ENCODE results near the gene NSUN5. TPM values are rescaled to one million over a fixed set of nuclear protein-coding genes. Genes with fewer than 3 reads are reported as not detected.
"Not testable (repeated sequence)": the region's sequence is repeated elsewhere in the genome, so short reads cannot be mapped to it uniquely, and the experiment has no call there.

NSUN5 gene
- polyA plus RNA-seq, 3 donors: 28.6 to 37.7 (median 31.3) TPM

DNA sequence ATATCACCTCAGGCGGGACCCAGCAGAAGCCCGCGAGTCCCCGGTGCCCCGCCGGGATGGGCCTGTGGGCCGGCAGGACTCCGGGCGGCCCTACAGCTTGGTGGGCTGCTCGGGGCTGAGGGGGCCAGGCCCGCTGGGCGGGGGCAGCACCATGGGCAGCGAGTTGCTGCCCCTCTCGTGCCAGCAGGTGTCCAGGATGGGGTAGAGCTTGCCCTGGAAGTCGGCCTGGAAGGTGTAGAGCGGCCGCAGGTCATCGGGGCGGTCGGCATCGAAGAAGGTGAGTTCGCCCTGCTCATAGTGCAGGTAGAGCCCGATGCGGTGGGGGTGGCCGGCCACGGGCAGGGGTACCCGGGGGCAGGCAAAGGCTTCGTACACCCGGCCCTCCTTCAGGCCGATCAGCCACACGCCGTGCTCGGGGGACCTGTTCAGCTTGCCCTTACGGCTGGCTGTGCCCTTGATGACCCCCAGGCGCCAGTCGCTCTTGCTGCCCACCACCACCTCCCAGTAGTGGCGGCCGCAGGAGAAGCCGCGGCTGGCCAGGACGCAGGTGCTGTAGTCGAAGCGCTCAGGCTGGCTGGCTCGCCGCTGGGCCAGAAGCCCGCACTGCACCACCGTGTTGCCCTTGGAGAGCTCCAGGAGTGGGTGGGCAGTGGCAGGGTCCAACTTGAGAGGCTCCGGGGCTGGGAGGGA, 4.3 kb upstream of the NSUN5 start:
- no peaks in the 10 kb centered on the region for H3K36me3 Mint-ChIP-seq
- no peak for DNase-seq
- no peak overlapping the region for H3K9ac ChIP-seq (ENCODE audit: insufficient read depth, low read length, poor library complexity, severe bottlenecking)
- no peaks in the 10 kb centered on the region for H3K36me3 ChIP-seq (replicated peaks in 1 of 2; ENCODE audit: control insufficient read depth in 1 of 2, insufficient read depth in 2 of 2, low read length in 2 of 2)
- peaks cover under 1% of the 10 kb centered on the region for H4K20me1 ChIP-seq (ENCODE audit: insufficient read depth, low read length)
- peaks cover 9% of the 10 kb centered on the region for H3K79me2 ChIP-seq (ENCODE audit: insufficient read depth, low read length)
- no peaks in the 10 kb centered on the region for H3K27me3 ChIP-seq (ENCODE audit: control insufficient read depth in 2 of 2, insufficient read depth in 2 of 2, low read length in 2 of 2)
- H3K27me3 Mint-ChIP-seq (ENCODE audit: low read depth in 3 of 3): peaks cover 0 to 3% (median 2%) of the 10 kb centered on the region in 3 donors
- H3K27ac ChIP-seq (ENCODE audit: low read depth in 1 of 2, low read length in 2 of 2): no peak overlapping the region
- TF ChIP-seq, protein P1, sequence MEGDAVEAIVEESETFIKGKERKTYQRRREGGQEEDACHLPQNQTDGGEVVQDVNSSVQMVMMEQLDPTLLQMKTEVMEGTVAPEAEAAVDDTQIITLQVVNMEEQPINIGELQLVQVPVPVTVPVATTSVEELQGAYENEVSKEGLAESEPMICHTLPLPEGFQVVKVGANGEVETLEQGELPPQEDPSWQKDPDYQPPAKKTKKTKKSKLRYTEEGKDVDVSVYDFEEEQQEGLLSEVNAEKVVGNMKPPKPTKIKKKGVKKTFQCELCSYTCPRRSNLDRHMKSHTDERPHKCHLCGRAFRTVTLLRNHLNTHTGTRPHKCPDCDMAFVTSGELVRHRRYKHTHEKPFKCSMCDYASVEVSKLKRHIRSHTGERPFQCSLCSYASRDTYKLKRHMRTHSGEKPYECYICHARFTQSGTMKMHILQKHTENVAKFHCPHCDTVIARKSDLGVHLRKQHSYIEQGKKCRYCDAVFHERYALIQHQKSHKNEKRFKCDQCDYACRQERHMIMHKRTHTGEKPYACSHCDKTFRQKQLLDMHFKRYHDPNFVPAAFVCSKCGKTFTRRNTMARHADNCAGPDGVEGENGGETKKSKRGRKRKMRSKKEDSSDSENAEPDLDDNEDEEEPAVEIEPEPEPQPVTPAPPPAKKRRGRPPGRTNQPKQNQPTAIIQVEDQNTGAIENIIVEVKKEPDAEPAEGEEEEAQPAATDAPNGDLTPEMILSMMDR (IDR thresholded peaks at IDR 0.05): no peak
- H3K9me3 Mint-ChIP-seq: no peaks in the 10 kb centered on the region
- H3K4me1 Mint-ChIP-seq: peaks cover 13% of the 10 kb centered on the region
- H3K4me3 Mint-ChIP-seq: no peak overlapping the region
- H3K4me1 ChIP-seq (ENCODE audit: control insufficient read depth in 1 of 2, insufficient read depth in 2 of 2, low read length in 2 of 2): peaks cover 8 to 9% of the 10 kb centered on the region in 2 donors
- no peak overlapping the region for H3K4me3 ChIP-seq (replicated peaks in 1 of 3; ENCODE audit: low read depth in 2 of 3, low read length in 3 of 3)
- WGBS (ENCODE audit: insufficient coverage): 98% methylated on average over 43 of the region's 48 CpGs
- intact Hi-C loops (cut with micrococcal nuclease): no loop called here
- H3K9me3 ChIP-seq (replicated peaks in 1 of 2; ENCODE audit: control insufficient read depth in 1 of 2, insufficient read depth in 1 of 2, low read length in 2 of 2): no peaks in the 10 kb centered on the region
- no peak overlapping the region for H2AFZ ChIP-seq (ENCODE audit: insufficient read depth, low read depth, low read length, poor library complexity, severe bottlenecking)
- no peak overlapping the region for H3K27ac Mint-ChIP-seq
- H3K4me2 ChIP-seq (replicated peaks; ENCODE audit: extremely low read depth, low read length, poor library complexity, severe bottlenecking): no peak overlapping the region

DNA sequence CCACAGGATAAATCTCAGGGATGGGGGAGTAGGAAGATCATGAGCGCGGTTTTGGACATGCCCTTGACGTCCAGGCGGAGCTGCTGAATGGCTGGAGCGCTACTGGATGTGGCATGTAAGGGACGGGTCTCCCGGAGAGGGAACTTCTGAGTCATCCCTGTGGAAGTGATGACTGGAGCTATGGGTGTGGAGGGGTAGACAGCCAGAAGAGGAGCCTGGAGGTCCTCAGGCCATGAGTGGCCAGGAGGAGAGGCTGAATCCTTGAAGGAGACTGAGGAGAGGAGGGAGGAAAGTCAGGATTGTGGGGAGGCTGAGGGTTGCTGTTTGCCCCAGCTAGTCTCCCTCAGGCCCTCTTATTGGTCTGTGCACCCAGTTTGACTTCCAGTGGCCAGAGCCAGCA, 2.8 kb upstream of the NSUN5 start:
- Histone ChIP-seq H3K79me2 (ENCODE audit: insufficient read depth, low read length) (peaks cover 20% of the 10 kb centered on the region), H3K4me1 (ENCODE audit: control insufficient read depth in 1 of 2, insufficient read depth in 2 of 2, low read length in 2 of 2) (peaks cover 14 to 22% of the 10 kb centered on the region in 2 donors)
- H3K27me3 Mint-ChIP-seq (ENCODE audit: low read depth in 3 of 3); DNase-seq; H3K36me3 ChIP-seq (replicated peaks in 1 of 2; ENCODE audit: control insufficient read depth in 1 of 2, insufficient read depth in 2 of 2, low read length in 2 of 2); H3K9me3 Mint-ChIP-seq; H4K20me1 ChIP-seq (ENCODE audit: insufficient read depth, low read length); H3K4me2 ChIP-seq (replicated peaks; ENCODE audit: extremely low read depth, low read length, poor library complexity, severe bottlenecking); H3K27me3 ChIP-seq (ENCODE audit: control insufficient read depth in 2 of 2, insufficient read depth in 2 of 2, low read length in 2 of 2); H2AFZ ChIP-seq (ENCODE audit: insufficient read depth, low read depth, low read length, poor library complexity, severe bottlenecking); H3K9ac ChIP-seq (ENCODE audit: insufficient read depth, low read length, poor library complexity, severe bottlenecking); H3K4me3 Mint-ChIP-seq; H3K4me3 ChIP-seq (replicated peaks in 1 of 3; ENCODE audit: low read depth in 2 of 3, low read length in 3 of 3); H3K27ac ChIP-seq (ENCODE audit: low read depth in 1 of 2, low read length in 2 of 2); H3K9me3 ChIP-seq (replicated peaks in 1 of 2; ENCODE audit: control insufficient read depth in 1 of 2, insufficient read depth in 1 of 2, low read length in 2 of 2); intact Hi-C loops (cut with micrococcal nuclease): not testable (repeated sequence)
- 95% methylated on average over 5 of the region's 7 CpGs for WGBS (ENCODE audit: insufficient coverage)
- peak overlapping the region in 1 of 7 donors; percentile 53 for H3K27ac Mint-ChIP-seq
- H3K4me1 Mint-ChIP-seq: peaks cover 28% of the 10 kb centered on the region
- H3K36me3 Mint-ChIP-seq: peaks cover 8 to 11% of the 10 kb centered on the region in 2 donors
